Sigmoid colon (tissue), 4 donors: ENCODE results near the gene ADGRG6.

Source experiments
- EP300 ChIP-seq, 4 donors: sonication (generic); formaldehyde crosslinking; IDR thresholded peaks; one replicate each; pipeline ENCODE4 v1.6.1; 2017; ENCODE audit warnings: antibody characterized with exemption in 4 of 4
- POLR2A ChIP-seq, 2 donors: fragments of 450-650 bp; IDR thresholded peaks; one replicate each; pipeline ENCODE4 v1.6.1; 2016; ENCODE audit warnings: antibody characterized with exemption in 2 of 2, mild to moderate bottlenecking in 2 of 2, moderate library complexity in 2 of 2
- POLR2AphosphoS5 ChIP-seq, 4 donors: sonication (generic); formaldehyde crosslinking; IDR thresholded peaks; one replicate each; pipeline ENCODE4 v1.6.1; 2017; ENCODE audit warnings: antibody characterized with exemption in 4 of 4
- TF ChIP-seq, protein P1 (sequence below), 4 experiments: fragments of 450-650 bp in 3 of 4; fragments of 200-600 bp in 1 of 4; IDR thresholded peaks; one replicate each; pipeline ENCODE4 v1.5.1; 2016 to 2019; ENCODE audit warnings: antibody characterized with exemption in 4 of 4, mild to moderate bottlenecking in 3 of 4, moderate library complexity in 2 of 4

DNA sequence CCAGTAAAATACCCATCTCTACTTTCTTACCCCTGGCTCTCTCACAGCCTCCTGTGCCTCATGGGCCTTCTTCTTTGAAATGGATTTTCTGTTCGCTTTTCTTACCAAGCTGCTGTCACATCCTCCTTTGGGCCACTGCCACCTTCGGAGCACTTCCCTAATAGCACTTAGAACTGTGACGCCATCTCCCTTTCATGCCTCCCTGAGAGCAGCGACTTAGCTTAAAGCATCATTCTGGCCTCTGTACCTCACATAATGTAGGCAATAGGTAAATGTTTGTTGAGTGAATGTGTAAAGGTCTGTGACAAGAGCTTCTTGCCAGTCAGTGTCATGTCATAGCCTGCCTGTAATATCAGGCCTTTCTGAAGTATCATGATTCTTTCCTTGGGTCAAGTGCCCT, 78.8 kb downstream of the ADGRG6 start:
- no peak for TF ChIP-seq POLR2A (IDR thresholded peaks at IDR 0.05)
- TF ChIP-seq, protein P1, sequence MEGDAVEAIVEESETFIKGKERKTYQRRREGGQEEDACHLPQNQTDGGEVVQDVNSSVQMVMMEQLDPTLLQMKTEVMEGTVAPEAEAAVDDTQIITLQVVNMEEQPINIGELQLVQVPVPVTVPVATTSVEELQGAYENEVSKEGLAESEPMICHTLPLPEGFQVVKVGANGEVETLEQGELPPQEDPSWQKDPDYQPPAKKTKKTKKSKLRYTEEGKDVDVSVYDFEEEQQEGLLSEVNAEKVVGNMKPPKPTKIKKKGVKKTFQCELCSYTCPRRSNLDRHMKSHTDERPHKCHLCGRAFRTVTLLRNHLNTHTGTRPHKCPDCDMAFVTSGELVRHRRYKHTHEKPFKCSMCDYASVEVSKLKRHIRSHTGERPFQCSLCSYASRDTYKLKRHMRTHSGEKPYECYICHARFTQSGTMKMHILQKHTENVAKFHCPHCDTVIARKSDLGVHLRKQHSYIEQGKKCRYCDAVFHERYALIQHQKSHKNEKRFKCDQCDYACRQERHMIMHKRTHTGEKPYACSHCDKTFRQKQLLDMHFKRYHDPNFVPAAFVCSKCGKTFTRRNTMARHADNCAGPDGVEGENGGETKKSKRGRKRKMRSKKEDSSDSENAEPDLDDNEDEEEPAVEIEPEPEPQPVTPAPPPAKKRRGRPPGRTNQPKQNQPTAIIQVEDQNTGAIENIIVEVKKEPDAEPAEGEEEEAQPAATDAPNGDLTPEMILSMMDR (IDR thresholded peaks at IDR 0.05) = no peak
- TF ChIP-seq POLR2AphosphoS5 (IDR thresholded peaks at IDR 0.05) = no peak
- TF ChIP-seq EP300 (IDR thresholded peaks at IDR 0.05) = no peak
